AG04450 (cell line): Measurements from ENCODE around the gene DDN. TPM values are rescaled to one million over a fixed set of nuclear protein-coding genes. Genes with fewer than 3 reads are reported as not detected.

Experiments used
- CTCF ChIA-PET: fragments of 300-600, 350-600 bp; formaldehyde crosslinking; extraction: SDS; loops from one replicate; lab custom pipeline; 2022; ENCODE audit warnings: antibody characterized with exemption, inconsistent platforms; lab: Charles Lee
- POLR2A ChIA-PET: fragments of 350-600 bp; formaldehyde crosslinking; extraction: SDS; loops from one replicate; lab custom pipeline; 2021; ENCODE audit warnings: antibody characterized with exemption, inconsistent platforms; lab: Yijun Ruan, JAX
- DNase-seq: peaks from one replicate; pipeline ENCODE4 v3.0.0-alpha.2; 2011; ENCODE audit warnings: low read depth, low spot score
- H3K27ac ChIP-seq: one replicate; pipeline ENCODE4 v1.5.1; 2012; ENCODE audit warnings: low read depth, low read length, control low read depth
- H3K27me3 ChIP-seq: one replicate; pipeline ENCODE4 v1.6.0; 2012; ENCODE audit warnings: low read length; ENCODE audit not compliant: control insufficient read depth, insufficient read depth
- H3K4me3 ChIP-seq: 2 replicates; pipeline ENCODE4 v1.5.1; 2011; ENCODE audit warnings: mild to moderate bottlenecking, low read depth, low read length, control low read depth
- H3K9me3 ChIP-seq: 2 replicates; pipeline ENCODE4 v1.5.1; 2012; ENCODE audit warnings: low read length; ENCODE audit not compliant: control insufficient read depth, insufficient read depth
- CTCF ChIP-seq: IDR thresholded peaks from 2 replicates; pipeline ENCODE4 v1.5.1; 2011; ENCODE audit warnings: low read depth, low read length, control low read depth, inconsistent platforms
- polyA plus RNA-seq: library from polyadenylated mRNA; depleted of rRNA; stranded (reverse); fragments of >200 nt; gene quantifications from 2 replicates; pipeline ENCODE4 v1.2.3, GENCODE V29; 2011

DDN gene
- polyA plus RNA-seq, 1 experiment, result 0.02 TPM

- no peak for DNase-seq
- H3K27me3 ChIP-seq, result peaks cover 74% of the 10 kb centered on the region
- TF ChIP-seq CTCF, result no peak
- no peak overlapping the region for H3K27ac ChIP-seq
- CTCF ChIA-PET, result interaction anchor here (0.9 to 11.8 kb wide), 5 partner anchors 7 to 22 kb away, joined by 3 to 95 read pairs (median 37); no protein-coding TSS in a partner anchor
- POLR2A ChIA-PET, result interaction anchor here (0.5 kb wide), 1 partner anchor 98 kb away, joined by 6 read pairs; no protein-coding TSS in a partner anchor
- H3K4me3 ChIP-seq, result 0 out of 2 replicates have a peak overlapping the region, but pooled peaks have one; percentile 2
- peaks cover 5% of the 10 kb centered on the region; the same call in 1 of the 2 replicates for H3K9me3 ChIP-seq
Measured at GRCh38 chr12:48979602-48980388, 19.4 kb downstream of the DDN start.

GRCh38 chr12:48978741-48979601, 20.2 kb downstream of the DDN start:
- Histone ChIP-seq H3K9me3 (peaks cover 5% of the 10 kb centered on the region; the same call in 1 of the 2 replicates), H3K27me3 (peaks cover 70% of the 10 kb centered on the region), H3K27ac (no peak overlapping the region), H3K4me3 (no peak overlapping the region)
- POLR2A ChIA-PET, result interaction anchor here (0.5 kb wide), 1 partner anchor 99 kb away, joined by 6 read pairs; no protein-coding TSS in a partner anchor
- no peak for DNase-seq
- CTCF ChIA-PET, result interaction anchor here (0.6 to 11.8 kb wide), 10 partner anchors 8 to 160 kb away, joined by 3 to 95 read pairs (median 4); partner anchors contain the start of genes DDX23 and FKBP11
- no peak for TF ChIP-seq CTCF

GRCh38 chr12:48978291-48978740, 20.9 kb downstream of the DDN start, which contains the start of gene WNT1:
TSS of gene WNT1 (plus strand) at chr12:48978322. CDS start at chr12:48978651, 329 bp downstream.
- no peak for TF ChIP-seq CTCF
- Histone ChIP-seq H3K4me3 (no peak within 1 kb of the TSS), H3K27ac (no peak within 1 kb of the TSS), H3K27me3 (peaks cover 65% of the 10 kb centered on the region), H3K9me3 (peaks cover 5% of the 10 kb centered on the region; the same call in 1 of the 2 replicates)
- ChIA-PET CTCF (interaction anchor here (0.6 to 11.8 kb wide), 11 partner anchors 9 to 159 kb away, joined by 3 to 95 read pairs (median 5); partner anchors contain the start of genes ARF3, DDX23 and FKBP11), POLR2A (no interaction called here)
- DNase-seq, result no peak

- ChIA-PET CTCF (interaction anchor here (0.7 to 11.8 kb wide), 11 partner anchors 10 to 125 kb away, joined by 3 to 95 read pairs (median 7); partner anchors contain the start of genes ARF3, DDX23 and FKBP11), POLR2A (no interaction called here)
- Histone ChIP-seq H3K9me3 (peaks cover 5% of the 10 kb centered on the region; the same call in 1 of the 2 replicates), H3K27me3 (peaks cover 63% of the 10 kb centered on the region), H3K27ac (no peak overlapping the region), H3K4me3 (no peak overlapping the region)
- DNase-seq, result no peak
- TF ChIP-seq CTCF, result peak; percentile 63
Measured at GRCh38 chr12:48977290-48978281, 21.6 kb downstream of the DDN start.
